ENCODE results near the gene ME3. TPM values are rescaled to one million over a fixed set of nuclear protein-coding genes. Genes with fewer than 3 reads are reported as not detected.
"Not testable (repeated sequence)": the region's sequence is repeated elsewhere in the genome, so short reads cannot be mapped to it uniquely, and the experiment has no call there.

Gene ME3
- total RNA-seq, 1 experiment from 2014 or later: 83.8 TPM

- POLR2A ChIA-PET (ENCODE audit: unreplicated experiment): no interaction called here
- DNase-seq (no peak), ATAC-seq (no peak)
- no peaks in the 10 kb centered on the region for H3F3A ChIP-seq (ENCODE audit: low read length, unreplicated experiment)
- no peaks in the 10 kb centered on the region for H3K9me2 ChIP-seq (replicated peaks; ENCODE audit: low read length)
- no peak overlapping the region for H3K27ac ChIP-seq (ENCODE audit: low read length)
- no peak overlapping the region for H2AFZ ChIP-seq (ENCODE audit: low read length)
- no peaks in the 10 kb centered on the region for H4K20me1 ChIP-seq (ENCODE audit: low read length)
- no peaks in the 10 kb centered on the region for H3K27me3 ChIP-seq (ENCODE audit: low read length)
- H3K4me1 ChIP-seq (ENCODE audit: insufficient read depth, low read length): no peaks in the 10 kb centered on the region
- intact Hi-C loops (cut with micrococcal nuclease): no loop called here
- H3K4me2 ChIP-seq (ENCODE audit: low read length): no peak overlapping the region
- CTCF ChIA-PET: no interaction called here
- no peak overlapping the region for H3K4me3 ChIP-seq (ENCODE audit: low read length)
- H3K9me3 ChIP-seq (ENCODE audit: low read length): no peaks in the 10 kb centered on the region
- no peak overlapping the region for H3K9ac ChIP-seq (ENCODE audit: low read length)
- H3K36me3 ChIP-seq (ENCODE audit: low read depth, low read length): no peaks in the 10 kb centered on the region
- BruUV-seq (replicated peaks): no TSS peak
- H3K79me2 ChIP-seq (ENCODE audit: low read length): no peaks in the 10 kb centered on the region
- no peak for TF ChIP-seq CTCF (conservative IDR thresholded peaks at IDR 0.05; ENCODE audit: low read depth, low read length)
These were observed 241.2 kb downstream of the ME3 start for GRCh38 chr11:86431258-86431657.

GRCh38 chr11:86427441-86427840 lies 245.0 kb downstream of the ME3 start:
- Histone ChIP-seq H4K20me1 (ENCODE audit: low read length) (no peaks in the 10 kb centered on the region), H3K4me3 (ENCODE audit: low read length) (no peak overlapping the region), H3K4me2 (ENCODE audit: low read length) (no peak overlapping the region), H3K27ac (ENCODE audit: low read length) (no peak overlapping the region), H3K79me2 (ENCODE audit: low read length) (no peaks in the 10 kb centered on the region), H3K27me3 (ENCODE audit: low read length) (no peaks in the 10 kb centered on the region), H3F3A (ENCODE audit: low read length, unreplicated experiment) (no peaks in the 10 kb centered on the region), H3K4me1 (ENCODE audit: insufficient read depth, low read length) (no peaks in the 10 kb centered on the region), H2AFZ (ENCODE audit: low read length) (no peak overlapping the region), H3K9ac (ENCODE audit: low read length) (no peak overlapping the region), H3K9me2 (replicated peaks; ENCODE audit: low read length) (no peaks in the 10 kb centered on the region), H3K36me3 (ENCODE audit: low read depth, low read length) (no peaks in the 10 kb centered on the region), H3K9me3 (ENCODE audit: low read length) (no peaks in the 10 kb centered on the region)
- POLR2A ChIA-PET (ENCODE audit: unreplicated experiment): interaction anchor here (0.8 kb wide), 1 partner anchor 536 kb away, joined by 10 read pairs; no protein-coding TSS in a partner anchor
- no TSS peak for BruUV-seq (replicated peaks)
- ATAC-seq (no peak), DNase-seq (no peak)
- intact Hi-C loops (cut with micrococcal nuclease): no loop called here
- CTCF ChIA-PET: no interaction called here
- TF ChIP-seq CTCF (conservative IDR thresholded peaks at IDR 0.05; ENCODE audit: low read depth, low read length) (no peak), EZH2phosphoT487 (IDR thresholded peaks at IDR 0.05; ENCODE audit: borderline replicate concordance, low read length) (no peak), EZH2 (IDR thresholded peaks at IDR 0.05; ENCODE audit: low read length, unreplicated experiment) (no peak)

GRCh38 chr11:86423488-86423887 lies 248.9 kb downstream of the ME3 start:
- H3K27ac ChIP-seq (ENCODE audit: low read length); H3K79me2 ChIP-seq (ENCODE audit: low read length); H3K9me2 ChIP-seq (replicated peaks; ENCODE audit: low read length); H3K4me2 ChIP-seq (ENCODE audit: low read length); BruUV-seq (replicated peaks); H3K36me3 ChIP-seq (ENCODE audit: low read depth, low read length); POLR2A ChIA-PET (ENCODE audit: unreplicated experiment); H3K4me3 ChIP-seq (ENCODE audit: low read length); intact Hi-C loops (cut with micrococcal nuclease); DNase-seq; H3K4me1 ChIP-seq (ENCODE audit: insufficient read depth, low read length); CTCF ChIA-PET; H3K9me3 ChIP-seq (ENCODE audit: low read length); H3F3A ChIP-seq (ENCODE audit: low read length, unreplicated experiment); ATAC-seq; H3K9ac ChIP-seq (ENCODE audit: low read length); H4K20me1 ChIP-seq (ENCODE audit: low read length); H3K27me3 ChIP-seq (ENCODE audit: low read length); H2AFZ ChIP-seq (ENCODE audit: low read length): not testable (repeated sequence)
